ENCODE results near the gene GPR101. TPM values are rescaled to one million over a fixed set of nuclear protein-coding genes. Genes with fewer than 3 reads are reported as not detected.

Gene GPR101
- 0.17 TPM in 1 of 2 replicates, not detected in the other for total RNA-seq

- intact Hi-C loops (cut with micrococcal nuclease): loop anchor here (5.0 kb wide), 1 partner anchor 77 kb away; no protein-coding TSS in a partner anchor
These were observed at the start of gene GPR101 for GRCh38 chrX:137033774-137034507. Gene GPR101, minus strand, starts transcription at chrX:137033995. Its CDS starts 2,321 bp downstream, at chrX:137031674.

GRCh38 chrX:137081239-137081638 is 47.4 kb upstream of the GPR101 start:
- intact Hi-C loops (cut with micrococcal nuclease): no loop called here

- intact Hi-C loops (cut with micrococcal nuclease): no loop called here
These were observed 38.6 kb upstream of the GPR101 start for GRCh38 chrX:137072396-137072795.

GRCh38 chrX:137071596-137071995 is 37.8 kb upstream of the GPR101 start:
- intact Hi-C loops (cut with micrococcal nuclease): no loop called here

- intact Hi-C loops (cut with micrococcal nuclease): no loop called here
These were observed 33.4 kb upstream of the GPR101 start for GRCh38 chrX:137067147-137067546.

GRCh38 chrX:137062915-137063617 is 29.3 kb upstream of the GPR101 start:
- intact Hi-C loops (cut with micrococcal nuclease): no loop called here

- intact Hi-C loops (cut with micrococcal nuclease): loop anchor here (10.0 kb wide), 1 partner anchor 564 kb away; the partner anchor contains the start of gene HTATSF1
These were observed 24.7 kb upstream of the GPR101 start for GRCh38 chrX:137058339-137059127.

GRCh38 chrX:137052643-137053235 is 18.9 kb upstream of the GPR101 start:
- intact Hi-C loops (cut with micrococcal nuclease): loop anchor here (1.0 to 10.0 kb wide), 7 partner anchors 20 to 1078 kb away; partner anchors contain the start of gene HTATSF1

- intact Hi-C loops (cut with micrococcal nuclease): loop anchor here (1.0 to 10.0 kb wide), 7 partner anchors 20 to 1077 kb away; partner anchors contain the start of gene HTATSF1
These were observed 18.3 kb upstream of the GPR101 start for GRCh38 chrX:137051978-137052642.

GRCh38 chrX:137044893-137045292 is 11.1 kb upstream of the GPR101 start:
- intact Hi-C loops (cut with micrococcal nuclease): no loop called here

GRCh38 chrX:137043736-137044135 is 9.9 kb upstream of the GPR101 start:
- intact Hi-C loops (cut with micrococcal nuclease): no loop called here

GRCh38 chrX:137041329-137041728 is 7.5 kb upstream of the GPR101 start:
- intact Hi-C loops (cut with micrococcal nuclease): no loop called here

GRCh38 chrX:137040113-137040794 is 6.5 kb upstream of the GPR101 start:
- intact Hi-C loops (cut with micrococcal nuclease): no loop called here

- intact Hi-C loops (cut with micrococcal nuclease): loop anchor here (5.0 kb wide), 1 partner anchor 77 kb away; no protein-coding TSS in a partner anchor
These were observed 695 bp upstream of the GPR101 start for GRCh38 chrX:137034508-137034872.

GRCh38 chrX:137032841-137033773 is 688 bp downstream of the GPR101 start:
- intact Hi-C loops (cut with micrococcal nuclease): loop anchor here (1.0 to 5.0 kb wide), 2 partner anchors 19 to 76 kb away; no protein-coding TSS in a partner anchor

- intact Hi-C loops (cut with micrococcal nuclease): loop anchor here (1.0 to 5.0 kb wide), 2 partner anchors 20 to 75 kb away; no protein-coding TSS in a partner anchor
These were observed 1.5 kb downstream of the GPR101 start for GRCh38 chrX:137032341-137032694.

- intact Hi-C loops (cut with micrococcal nuclease): loop anchor here (1.0 to 5.0 kb wide), 2 partner anchors 21 to 74 kb away; no protein-coding TSS in a partner anchor
These were observed 2.1 kb downstream of the GPR101 start for GRCh38 chrX:137031517-137032340.

- intact Hi-C loops (cut with micrococcal nuclease): loop anchor here (5.0 kb wide), 1 partner anchor 74 kb away; no protein-coding TSS in a partner anchor
These were observed 2.8 kb downstream of the GPR101 start for GRCh38 chrX:137031039-137031438.
